EH (cell line): Measurements from ENCODE around the gene PLCB2.

Experiments used
- DNase-seq: peaks from one replicate; pipeline ENCODE4 v3.0.0-alpha.2; 2015; ENCODE audit warnings: low read depth

The PLCB2 gene

GRCh38 chr15:40327457-40327856, 19.7 kb upstream of the PLCB2 start:
- no peak for DNase-seq

GRCh38 chr15:40325700-40326099, 18.0 kb upstream of the PLCB2 start:
- DNase-seq = no peak

- peak; percentile 58 for DNase-seq
Observed at GRCh38 chr15:40325188-40325587, 17.5 kb upstream of the PLCB2 start.

- peak; percentile 43 for DNase-seq
Observed at GRCh38 chr15:40323953-40324937, 16.5 kb upstream of the PLCB2 start.

GRCh38 chr15:40323239-40323952, 15.7 kb upstream of the PLCB2 start, which contains the start of gene INAFM2:
TSS of gene INAFM2 (plus strand) at chr15:40323692. CDS start at chr15:40324056, 364 bp downstream.
- peak; percentile 96 for DNase-seq

- peak; percentile 69 for DNase-seq
Observed at GRCh38 chr15:40322531-40323238, 14.9 kb upstream of the PLCB2 start.

- DNase-seq = peak; percentile 74
Observed at GRCh38 chr15:40320931-40321371, 13.2 kb upstream of the PLCB2 start.

- no peak for DNase-seq
Observed at GRCh38 chr15:40320409-40320808, 12.7 kb upstream of the PLCB2 start.

- no peak for DNase-seq
Observed at GRCh38 chr15:40317580-40317979, 9.8 kb upstream of the PLCB2 start.

GRCh38 chr15:40316931-40317330, 9.2 kb upstream of the PLCB2 start:
- DNase-seq = no peak

- DNase-seq = peak; percentile 81
Observed at GRCh38 chr15:40314723-40315276, 7.1 kb upstream of the PLCB2 start.

GRCh38 chr15:40313531-40314398, 6.0 kb upstream of the PLCB2 start:
- DNase-seq = peak; percentile 61

- no peak for DNase-seq
Observed at GRCh38 chr15:40312370-40313158, 4.8 kb upstream of the PLCB2 start.

- DNase-seq = no peak
Observed at GRCh38 chr15:40310993-40311392, 3.3 kb upstream of the PLCB2 start.

GRCh38 chr15:40310001-40310959, 2.5 kb upstream of the PLCB2 start:
- peak; percentile 52 for DNase-seq

GRCh38 chr15:40309344-40309862, 1.7 kb upstream of the PLCB2 start:
- no peak for DNase-seq

- DNase-seq = no peak
Observed at GRCh38 chr15:40306908-40307307, 827 bp downstream of the PLCB2 start.

GRCh38 chr15:40306371-40306770, 1.4 kb downstream of the PLCB2 start:
- no peak for DNase-seq

- DNase-seq = no peak
Observed at GRCh38 chr15:40305281-40305680, 2.5 kb downstream of the PLCB2 start.
